ENCODE measurements around the gene DENND6A. TPM values are rescaled to one million over a fixed set of nuclear protein-coding genes. Genes with fewer than 3 reads are reported as not detected.
A peak's percentile ranks its signal among the peaks of the same experiment; 100 is the strongest.

DENND6A gene
- total and polyA plus RNA-seq, 10 donors: 8.9 to 92.1 (median 33.0) TPM

DNA sequence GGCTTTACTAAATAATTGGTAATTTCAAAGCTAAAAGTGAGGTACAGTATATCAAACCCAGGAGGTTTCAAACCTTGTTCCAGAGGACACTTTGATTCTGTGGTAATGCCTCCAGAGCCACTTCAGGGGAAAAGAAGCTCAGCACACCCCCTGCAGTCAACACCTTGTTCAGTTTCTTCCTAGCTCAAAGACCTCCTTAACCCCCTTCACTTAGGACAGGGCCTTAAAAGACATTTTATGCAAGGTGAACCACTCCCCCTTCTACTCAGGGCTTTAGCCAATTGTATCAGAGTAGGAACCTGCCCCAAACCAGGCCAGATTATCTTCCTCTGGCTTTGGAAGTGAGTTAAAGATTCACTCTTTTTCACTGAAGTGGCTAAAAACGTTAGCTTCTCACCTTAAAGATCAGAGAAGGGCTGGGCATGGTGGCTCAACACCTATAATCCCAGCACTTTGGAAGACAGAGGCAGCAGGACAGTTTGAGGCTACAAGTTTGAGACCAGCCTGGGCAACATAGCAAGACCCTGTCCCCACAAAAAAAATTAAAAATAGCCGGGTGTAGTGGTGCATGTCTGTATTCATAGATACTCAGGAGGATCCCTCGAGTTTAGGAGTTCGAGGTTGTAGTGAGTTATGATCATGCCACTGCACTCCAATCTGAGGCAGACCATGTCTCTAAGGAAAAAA, 3.4 kb downstream of the DENND6A start:
- DNase-seq: no peak
- Histone ChIP-seq H3K4me3 (peak overlapping the region in 1 of 8 donors; percentile 10), H3K27me3 (replicated peaks in 1 of 7) (no peaks in the 10 kb centered on the region), H3K36me3 (peaks cover 0 to 12% (median 0%) of the 10 kb centered on the region in 6 donors), H3K27ac (peak overlapping the region in 2 of 8 donors; percentile 32 to 100), H3K9me3 (no peaks in the 10 kb centered on the region), H3K4me1 (peaks cover 30 to 87% (median 66%) of the 10 kb centered on the region in 6 donors)
- intact Hi-C loops (cut with DNase I; ENCODE audit: low total_unique reads): loop anchor here (10.0 kb wide), 1 partner anchor 65 kb away; the partner anchor contains the start of gene SLMAP
- TF ChIP-seq POLR2AphosphoS5 (IDR thresholded peaks at IDR 0.05) (no peak), POLR2A (IDR thresholded peaks at IDR 0.05) (no peak)
- TF ChIP-seq, protein P1, sequence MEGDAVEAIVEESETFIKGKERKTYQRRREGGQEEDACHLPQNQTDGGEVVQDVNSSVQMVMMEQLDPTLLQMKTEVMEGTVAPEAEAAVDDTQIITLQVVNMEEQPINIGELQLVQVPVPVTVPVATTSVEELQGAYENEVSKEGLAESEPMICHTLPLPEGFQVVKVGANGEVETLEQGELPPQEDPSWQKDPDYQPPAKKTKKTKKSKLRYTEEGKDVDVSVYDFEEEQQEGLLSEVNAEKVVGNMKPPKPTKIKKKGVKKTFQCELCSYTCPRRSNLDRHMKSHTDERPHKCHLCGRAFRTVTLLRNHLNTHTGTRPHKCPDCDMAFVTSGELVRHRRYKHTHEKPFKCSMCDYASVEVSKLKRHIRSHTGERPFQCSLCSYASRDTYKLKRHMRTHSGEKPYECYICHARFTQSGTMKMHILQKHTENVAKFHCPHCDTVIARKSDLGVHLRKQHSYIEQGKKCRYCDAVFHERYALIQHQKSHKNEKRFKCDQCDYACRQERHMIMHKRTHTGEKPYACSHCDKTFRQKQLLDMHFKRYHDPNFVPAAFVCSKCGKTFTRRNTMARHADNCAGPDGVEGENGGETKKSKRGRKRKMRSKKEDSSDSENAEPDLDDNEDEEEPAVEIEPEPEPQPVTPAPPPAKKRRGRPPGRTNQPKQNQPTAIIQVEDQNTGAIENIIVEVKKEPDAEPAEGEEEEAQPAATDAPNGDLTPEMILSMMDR (IDR thresholded peaks at IDR 0.05 in 8 of 11, conservative IDR thresholded peaks at IDR 0.05 in 3 of 11): no peak
- 71 to 85% (median 79%) methylated on average over 4 of the region's 4 CpGs for WGBS, 5 donors

DNA sequence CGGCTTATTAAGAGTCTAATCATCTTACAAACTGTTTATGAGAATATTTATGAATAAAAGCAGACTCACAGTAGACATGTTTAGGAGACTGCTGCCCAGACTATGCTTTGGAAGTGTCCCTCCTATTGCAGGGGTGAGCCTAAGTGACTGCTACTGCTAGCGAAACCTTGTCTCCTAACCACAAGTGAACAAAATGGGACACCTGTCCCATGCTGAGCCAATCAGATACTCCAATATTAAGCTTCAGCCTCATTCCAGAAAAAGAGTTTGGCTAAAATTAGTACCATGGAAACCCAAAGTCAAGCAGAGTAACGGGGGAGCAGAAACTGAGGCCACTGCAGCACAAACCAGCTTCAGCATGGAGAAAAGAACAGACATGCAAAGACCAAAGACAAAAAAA, 4.6 kb downstream of the DENND6A start:
- H3K4me1 ChIP-seq: peaks cover 30 to 89% (median 68%) of the 10 kb centered on the region in 6 donors
- H3K9me3 ChIP-seq: no peaks in the 10 kb centered on the region
- no peak overlapping the region for H3K27ac ChIP-seq
- DNase-seq: no peak
- intact Hi-C loops (cut with DNase I; ENCODE audit: low total_unique reads): no loop called here
- TF ChIP-seq, protein P1 (IDR thresholded peaks at IDR 0.05 in 8 of 11, conservative IDR thresholded peaks at IDR 0.05 in 3 of 11): no peak
- no peak for TF ChIP-seq POLR2AphosphoS5 (IDR thresholded peaks at IDR 0.05)
- TF ChIP-seq POLR2A (IDR thresholded peaks at IDR 0.05): no peak
- peaks cover 0 to 19% (median 0%) of the 10 kb centered on the region in 6 donors for H3K36me3 ChIP-seq
- H3K4me3 ChIP-seq: no peak overlapping the region
- WGBS, 5 donors: 77 to 91% (median 87%) methylated on average over 3 of the region's 3 CpGs
- no peaks in the 10 kb centered on the region for H3K27me3 ChIP-seq (replicated peaks in 1 of 7)

DNA sequence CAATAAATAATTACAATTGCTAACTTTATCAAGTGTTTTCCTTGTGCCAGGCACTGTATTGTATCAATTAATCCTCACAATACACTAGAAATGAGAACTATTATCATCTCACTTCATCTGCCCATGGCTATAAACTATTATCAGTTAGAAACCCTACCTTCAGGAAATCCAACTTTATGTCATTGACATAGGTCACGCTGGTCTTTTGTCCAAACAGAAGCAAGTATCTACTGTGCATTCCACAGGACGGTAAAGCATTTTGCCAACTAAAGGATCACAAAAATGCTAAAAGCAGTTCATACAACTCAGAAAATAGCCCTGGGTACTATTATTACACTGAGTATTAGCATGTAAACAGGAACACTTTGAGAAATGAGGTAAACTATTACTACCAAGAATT, 9.6 kb downstream of the DENND6A start:
- Histone ChIP-seq H3K4me1 (peaks cover 15 to 100% (median 63%) of the 10 kb centered on the region in 6 donors), H3K9me3 (no peaks in the 10 kb centered on the region), H3K27ac (peak overlapping the region in 1 of 8 donors; percentile 5), H3K27me3 (replicated peaks in 1 of 7) (no peaks in the 10 kb centered on the region), H3K36me3 (peaks cover 0 to 55% (median 5%) of the 10 kb centered on the region in 6 donors), H3K4me3 (no peak overlapping the region)
- intact Hi-C loops (cut with DNase I; ENCODE audit: low total_unique reads): no loop called here
- no peak for DNase-seq
- 69 to 85% (median 77%) methylated on average over 2 of the region's 2 CpGs for WGBS, 5 donors
- TF ChIP-seq POLR2AphosphoS5 (IDR thresholded peaks at IDR 0.05): no peak
- no peak for TF ChIP-seq POLR2A (IDR thresholded peaks at IDR 0.05)
- TF ChIP-seq, protein P1 (IDR thresholded peaks at IDR 0.05 in 8 of 11, conservative IDR thresholded peaks at IDR 0.05 in 3 of 11): no peak

DNA sequence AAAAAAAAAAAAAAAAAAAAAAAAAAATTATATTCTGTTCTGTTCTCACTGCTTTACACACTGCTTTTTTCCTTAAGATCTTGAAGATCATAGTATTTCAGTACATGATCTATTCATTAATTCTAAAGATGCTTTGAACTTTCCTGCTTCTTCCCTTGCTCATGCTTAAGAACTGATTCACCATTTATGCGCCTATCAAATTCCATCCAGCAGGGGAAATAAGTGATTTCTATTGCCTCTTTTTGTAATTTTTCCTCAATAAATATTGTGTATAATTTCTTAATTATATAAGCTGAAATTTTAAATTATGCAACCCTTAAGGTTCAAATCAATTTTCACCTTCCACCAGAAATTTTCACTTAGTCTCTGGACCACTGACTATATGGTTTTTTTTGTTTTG, 10.6 kb downstream of the DENND6A start:
- no peak for DNase-seq
- Histone ChIP-seq H3K4me1 (peaks cover 10 to 98% (median 54%) of the 10 kb centered on the region in 6 donors), H3K27me3 (replicated peaks in 1 of 7) (no peaks in the 10 kb centered on the region), H3K27ac (no peak overlapping the region), H3K9me3 (no peaks in the 10 kb centered on the region), H3K36me3 (peaks cover 0 to 54% (median 5%) of the 10 kb centered on the region in 6 donors), H3K4me3 (no peak overlapping the region)
- TF ChIP-seq POLR2AphosphoS5 (IDR thresholded peaks at IDR 0.05) (no peak), POLR2A (IDR thresholded peaks at IDR 0.05) (no peak)
- TF ChIP-seq, protein P1 (IDR thresholded peaks at IDR 0.05 in 8 of 11, conservative IDR thresholded peaks at IDR 0.05 in 3 of 11): no peak
- 2 to 100% (median 45%) methylated on average over 1 of the region's 1 CpG for WGBS, 5 donors
- intact Hi-C loops (cut with DNase I; ENCODE audit: low total_unique reads): no loop called here
